DND-41 (cell line): ENCODE data around the gene TAF4.
"Not testable (repeated sequence)": the region's sequence is repeated elsewhere in the genome, so short reads cannot be mapped to it uniquely, and the experiment has no call there.

Experiments
- CTCF ChIP-seq: IDR thresholded peaks from 2 replicates; pipeline ENCODE4 v1.5.1; 2012; ENCODE audit warnings: borderline replicate concordance, low read length, moderate library complexity, mild to moderate bottlenecking; ENCODE audit not compliant: poor library complexity, severe bottlenecking; ENCODE audit errors: extremely low read depth
- EZH2 ChIP-seq: IDR thresholded peaks from 3 replicates; pipeline ENCODE4 v1.6.1; 2012; ENCODE audit warnings: borderline replicate concordance, low read depth, mild to moderate bottlenecking, moderate library complexity, low read length, inconsistent platforms; ENCODE audit not compliant: severe bottlenecking

- not testable (repeated sequence) for TF ChIP-seq CTCF, EZH2
These were observed 18.5 kb upstream of the TAF4 start for GRCh38 chr20:62084224-62084623.
